Measurements from ENCODE around the gene TNFAIP8L1.

DNA sequence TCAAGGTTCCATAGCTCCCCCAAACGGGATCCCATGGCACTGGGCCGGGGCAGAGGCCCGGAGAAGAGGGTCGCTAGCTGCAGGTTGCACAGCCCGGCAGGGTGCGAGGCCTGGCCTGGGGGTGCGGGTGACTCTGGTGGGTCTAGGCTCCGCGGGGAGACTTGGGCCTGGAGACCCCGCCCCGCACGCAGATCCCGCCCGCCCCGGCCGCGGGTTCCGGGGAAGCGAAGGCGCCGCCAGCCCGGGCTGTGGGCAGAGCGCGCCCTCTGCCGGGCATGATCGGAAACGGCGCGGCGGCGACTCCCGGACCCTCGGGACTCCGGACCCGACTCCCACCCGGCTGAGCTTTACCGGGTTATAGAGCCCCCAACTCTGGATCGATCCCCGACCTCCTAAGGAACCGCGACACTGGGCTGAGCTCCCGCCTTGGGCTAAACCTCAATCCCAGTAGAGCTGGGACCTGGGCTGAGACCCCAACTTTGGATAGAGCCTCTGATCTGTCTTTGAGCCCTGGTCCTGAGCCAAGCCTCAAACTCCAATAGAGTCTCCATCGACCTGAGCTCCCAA lies 3.1 kb upstream of the TNFAIP8L1 start:
- peak; percentile 93 for TF ChIP-seq CTCF (IDR thresholded peaks at IDR 0.05)
- TF ChIP-seq EZH2phosphoT487 (IDR thresholded peaks at IDR 0.05), result no peak

Measured in neural progenitor cell (in vitro differentiated cells).